Heart right ventricle (tissue), 16 donors: ENCODE results near the gene MAPKAP1. TPM values are rescaled to one million over a fixed set of nuclear protein-coding genes. Genes with fewer than 3 reads are reported as not detected.

ENCODE experiments used
- ATAC-seq, 8 donors: fragments of 200-7000 bp; cut with Tn5 transposase; one replicate each; pipeline ENCODE4 v1.9.1; 2020; ENCODE audit warnings: mild to moderate bottlenecking in 8 of 8, moderate library complexity in 8 of 8, moderate number of reproducible peaks in 1 of 8
- DNase-seq, 2 donors: peaks; one replicate each; pipeline ENCODE4 v3.0.0-alpha.2; 2020
- H3K27ac ChIP-seq, 10 donors: fragments of 200-600 bp; sonication (generic) in 2 of 10; one replicate each; pipeline versions ENCODE4 v1.5.0 to v1.8.0; 2020 to 2022; ENCODE audit warnings: mild to moderate bottlenecking in 3 of 10
- H3K27me3 ChIP-seq, 7 donors: fragments of 200-600 bp; one replicate each; pipeline ENCODE4 v1.8.0; 2021 to 2022; ENCODE audit warnings: mild to moderate bottlenecking in 2 of 7
- H3K36me3 ChIP-seq, 9 donors: fragments of 200-600 bp; sonication (generic) in 1 of 9; one replicate each; pipeline versions ENCODE4 v1.5.0 to v1.8.0; 2020 to 2022; ENCODE audit warnings: mild to moderate bottlenecking in 2 of 9
- H3K4me1 ChIP-seq, 9 donors: fragments of 200-600 bp; sonication (generic) in 1 of 9; one replicate each; pipeline versions ENCODE4 v1.5.0 to v1.8.0; 2020 to 2022; ENCODE audit warnings: mild to moderate bottlenecking in 4 of 9
- H3K4me3 ChIP-seq, 10 donors: fragments of 200-600 bp; sonication (generic) in 2 of 10; one replicate each; pipeline versions ENCODE4 v1.5.0 to v1.8.0; 2020 to 2022; ENCODE audit warnings: mild to moderate bottlenecking in 7 of 10, moderate library complexity in 2 of 10
- H3K9me3 ChIP-seq, 11 donors: fragments of 200-600 bp in 10 of 11; sonication (generic) in 2 of 11; one replicate each; pipeline versions ENCODE4 v1.5.0 to v1.8.0; 2013 to 2022; ENCODE audit warnings: mild to moderate bottlenecking in 2 of 11, control low read depth in 1 of 11, moderate library complexity in 1 of 11
- WGBS, 2 donors: extraction: QIAGEN DNeasy Blood & Tissue Kit; methylation state at CpG; one replicate each; pipeline ENCODE4 v1.1.7; 2013; ENCODE audit warnings: inconsistent platforms in 1 of 2; 5-methylcytosine and 5-hydroxymethylcytosine counted together
- intact Hi-C, 10 donors: fragments of 100-400 bp; cut with DNase I; formaldehyde crosslinking; loops; one replicate each; pipeline versions ENCODE4 v1.11.1 to v1.14.2; 2022
- polyA plus RNA-seq, 2 donors: library from polyadenylated mRNA; stranded (reverse); fragments of 200-250 nt; gene quantifications; one replicate each; pipeline ENCODE4 v1.2.3, GENCODE V29; 2013
- total RNA-seq, 10 donors: library from RNA; stranded (reverse); fragmentation: NEBNext Ultra II Directional in 3 of 10; extraction: Animal tissue kit (Norgen Biotek cat#: 25700) in 3 of 10; gene quantifications; one replicate each; pipeline versions ENCODE4 v1.2.1 to v1.2.4, GENCODE V29; 2021 to 2023
- TF ChIP-seq, protein P1 (sequence below), 9 donors: fragments of 200-600 bp; sonication (generic) in 2 of 9; IDR thresholded peaks; one replicate each; pipeline versions ENCODE4 v1.5.0 to v1.8.0; 2021 to 2022; ENCODE audit warnings: antibody characterized with exemption in 9 of 9, mild to moderate bottlenecking in 5 of 9, moderate library complexity in 1 of 9
- donor health status: Arrhythmogenic right ventricular cardiomyopathy.
- donor health status: ischemic (EF 13 %, LVEDD 7.1; RV severe dilation, severe dysfunction).
- donor health status: healthy with polysubstance abuse.
- donor health status: DM: no; HTN: yes; CAD: no.
- donor health status: DM: no; HTN: no; CAD: no.
- donor health status: ischemic (EF 25% LVEDD 6.9; RV normal size, moderate dysfunction).
- donor health status: ischemic (EF 25% LVEDD 5.7; RV mildly dilated, moderate dysfunction).
- donor health status: healthy.
- donor health status: DM: yes; HTN: yes; CAD: no.
- donor health status: Ischemic cardiomyopathy.
- donor health status: ischemic (EF 35%, LVEDD 5.7; RV mildly dilated, moderate dysfunction).
- donor health status: nonischemic (EF 11% LVEDD 7.7; RV severe dilation, severe dysfunction).
- donor health status: DM: yes; HTN: yes; CAD: no.
- donor health status: PGD.
- donor health status: ischemic (EF 29% LVEDD 5.4; RV normal size, mild dysfunction).
- donor health status: nonischemic (EF 23%, LVEDD 6.1; RV moderate dilation, normal function).

Gene MAPKAP1
- total and polyA plus RNA-seq, 12 donors: 102 to 143 (median 116) TPM

DNA sequence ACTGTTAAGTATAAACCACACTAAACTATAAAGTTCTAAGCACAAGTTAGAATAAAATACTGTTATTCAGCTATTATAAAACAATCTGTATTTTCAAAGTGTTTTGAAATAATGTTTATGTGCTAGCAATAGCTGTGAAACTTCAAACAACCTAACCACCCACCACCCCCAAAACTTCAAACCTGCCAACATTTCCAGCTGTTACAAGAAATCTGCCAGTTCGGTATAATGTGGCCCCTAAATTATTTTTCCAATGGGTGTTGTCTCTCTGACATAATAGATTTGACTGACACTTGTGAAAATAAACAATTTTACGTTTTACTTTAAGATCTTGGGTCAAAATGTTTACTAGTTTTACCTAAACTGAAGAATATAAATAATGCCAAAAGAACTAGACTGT, 24.7 kb downstream of the MAPKAP1 start:
- Histone ChIP-seq H3K36me3 (peaks cover 0 to 16% (median 0%) of the 10 kb centered on the region in 9 donors), H3K27me3 (no peaks in the 10 kb centered on the region), H3K9me3 (no peaks in the 10 kb centered on the region), H3K4me1 (peaks cover 0 to 12% (median 6%) of the 10 kb centered on the region in 9 donors), H3K4me3 (no peak overlapping the region), H3K27ac (no peak overlapping the region)
- intact Hi-C loops: no loop called here
- ATAC-seq: no peak
- no peak for DNase-seq
- TF ChIP-seq, protein P1, sequence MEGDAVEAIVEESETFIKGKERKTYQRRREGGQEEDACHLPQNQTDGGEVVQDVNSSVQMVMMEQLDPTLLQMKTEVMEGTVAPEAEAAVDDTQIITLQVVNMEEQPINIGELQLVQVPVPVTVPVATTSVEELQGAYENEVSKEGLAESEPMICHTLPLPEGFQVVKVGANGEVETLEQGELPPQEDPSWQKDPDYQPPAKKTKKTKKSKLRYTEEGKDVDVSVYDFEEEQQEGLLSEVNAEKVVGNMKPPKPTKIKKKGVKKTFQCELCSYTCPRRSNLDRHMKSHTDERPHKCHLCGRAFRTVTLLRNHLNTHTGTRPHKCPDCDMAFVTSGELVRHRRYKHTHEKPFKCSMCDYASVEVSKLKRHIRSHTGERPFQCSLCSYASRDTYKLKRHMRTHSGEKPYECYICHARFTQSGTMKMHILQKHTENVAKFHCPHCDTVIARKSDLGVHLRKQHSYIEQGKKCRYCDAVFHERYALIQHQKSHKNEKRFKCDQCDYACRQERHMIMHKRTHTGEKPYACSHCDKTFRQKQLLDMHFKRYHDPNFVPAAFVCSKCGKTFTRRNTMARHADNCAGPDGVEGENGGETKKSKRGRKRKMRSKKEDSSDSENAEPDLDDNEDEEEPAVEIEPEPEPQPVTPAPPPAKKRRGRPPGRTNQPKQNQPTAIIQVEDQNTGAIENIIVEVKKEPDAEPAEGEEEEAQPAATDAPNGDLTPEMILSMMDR (IDR thresholded peaks at IDR 0.05): no peak
- WGBS, 2 donors: 82 to 85% methylated on average over 2 of the region's 2 CpGs

GRCh38 chr9:125681657-125682056, 25.4 kb downstream of the MAPKAP1 start:
- no peaks in the 10 kb centered on the region for H3K9me3 ChIP-seq
- DNase-seq (no peak), ATAC-seq (no peak)
- H3K27ac ChIP-seq: no peak overlapping the region
- H3K4me1 ChIP-seq: peaks cover 0 to 12% (median 6%) of the 10 kb centered on the region in 9 donors
- 94 to 95% methylated on average over 5 of the region's 5 CpGs for WGBS, 2 donors
- H3K36me3 ChIP-seq: peaks cover 0 to 16% (median 0%) of the 10 kb centered on the region in 9 donors
- H3K27me3 ChIP-seq: no peaks in the 10 kb centered on the region
- TF ChIP-seq, protein P1 (IDR thresholded peaks at IDR 0.05): no peak
- no peak overlapping the region for H3K4me3 ChIP-seq
- intact Hi-C loops: no loop called here

GRCh38 chr9:125681086-125681622, 25.9 kb downstream of the MAPKAP1 start:
- intact Hi-C loops: no loop called here
- 91 to 96% methylated on average over 3 of the region's 3 CpGs for WGBS, 2 donors
- H3K27ac ChIP-seq: no peak overlapping the region
- ATAC-seq: no peak
- TF ChIP-seq, protein P1 (IDR thresholded peaks at IDR 0.05): no peak
- peaks cover 0 to 14% (median 0%) of the 10 kb centered on the region in 9 donors for H3K36me3 ChIP-seq
- H3K4me1 ChIP-seq: peaks cover 0 to 12% (median 6%) of the 10 kb centered on the region in 9 donors
- no peaks in the 10 kb centered on the region for H3K27me3 ChIP-seq
- H3K9me3 ChIP-seq: no peaks in the 10 kb centered on the region
- no peak overlapping the region for H3K4me3 ChIP-seq
- no peak for DNase-seq

DNA sequence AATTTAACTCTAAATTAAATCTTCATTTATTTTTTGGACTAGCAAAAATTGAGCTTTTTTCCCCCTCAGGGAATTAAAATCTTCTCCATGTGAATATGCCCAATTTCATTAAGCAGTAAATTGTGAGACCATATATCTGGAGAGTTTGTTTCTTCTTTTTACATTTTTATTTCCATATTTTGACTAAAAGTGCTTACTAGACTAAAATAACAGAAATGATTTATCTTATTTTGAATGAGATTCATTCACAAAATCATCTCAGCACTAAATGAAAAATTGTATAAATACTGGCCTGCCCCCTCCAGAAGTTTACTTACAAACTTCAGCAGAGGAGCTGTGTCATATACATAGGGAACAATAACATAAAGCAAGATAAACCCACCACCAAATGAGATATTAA, 26.6 kb downstream of the MAPKAP1 start:
- H3K9me3 ChIP-seq: no peaks in the 10 kb centered on the region
- H3K27me3 ChIP-seq: no peaks in the 10 kb centered on the region
- intact Hi-C loops: no loop called here
- H3K4me1 ChIP-seq: peaks cover 0 to 20% (median 12%) of the 10 kb centered on the region in 9 donors
- ATAC-seq (no peak), DNase-seq (no peak)
- TF ChIP-seq, protein P1 (IDR thresholded peaks at IDR 0.05): no peak
- peaks cover 0 to 9% (median 0%) of the 10 kb centered on the region in 9 donors for H3K36me3 ChIP-seq
- no peak overlapping the region for H3K27ac ChIP-seq
- H3K4me3 ChIP-seq: no peak overlapping the region
